NCI-H1092 treated with DMSO at 0.1 percent for 48 hours (cell line): ENCODE data around the gene C9orf72.
A peak's percentile ranks its signal among the peaks of the same experiment; 100 is the strongest.

Source experiments
- DNase-seq: peaks from one replicate; lab custom pipeline; 2025; lab: John Stamatoyannopoulos, UW

C9orf72 gene

DNA sequence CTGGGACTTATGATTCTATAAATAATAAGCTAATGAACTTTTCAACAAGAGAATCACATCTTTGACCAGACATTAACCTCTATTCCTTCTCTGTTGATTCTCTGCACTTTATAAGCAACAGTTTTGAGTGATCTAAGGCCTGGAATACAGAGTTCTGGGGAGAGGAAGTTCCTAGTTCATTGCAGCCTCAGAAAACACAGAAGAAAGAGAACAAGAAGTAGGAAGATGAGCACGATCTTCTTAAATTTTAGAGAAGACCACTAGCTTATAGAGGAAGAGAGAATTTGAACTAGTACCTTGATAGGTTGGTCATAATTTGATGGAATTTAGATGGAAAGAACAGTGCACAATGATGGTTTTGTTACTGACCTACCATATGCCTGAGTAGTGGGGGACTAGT is 8.5 kb upstream of the C9orf72 start:
- DNase-seq = no peak

- DNase-seq = peak; percentile 100
Observed at GRCh38 chr9:27573634-27574590, 631 bp upstream of the C9orf72 start.

DNA sequence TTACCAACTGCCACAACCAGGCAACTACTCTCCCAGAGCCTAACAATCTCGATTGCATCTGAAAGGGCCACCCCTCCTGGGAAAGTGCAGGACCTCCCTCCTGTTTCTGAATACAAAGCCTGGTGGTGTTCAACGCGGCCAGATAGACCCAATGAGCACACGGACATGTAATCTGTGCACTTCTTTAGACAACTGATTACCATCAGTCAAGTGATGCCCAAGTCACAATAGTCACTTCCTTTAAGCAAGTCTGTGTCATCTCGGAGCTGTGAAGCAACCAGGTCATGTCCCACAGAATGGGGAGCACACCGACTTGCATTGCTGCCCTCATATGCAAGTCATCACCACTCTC is 739 bp downstream of the C9orf72 start:
- DNase-seq = peak; percentile 74

GRCh38 chr9:27572061-27572460 is 1.2 kb downstream of the C9orf72 start:
- no peak for DNase-seq

- no peak for DNase-seq
Observed at GRCh38 chr9:27571011-27571410, 2.3 kb downstream of the C9orf72 start.

- DNase-seq = no peak
Observed at GRCh38 chr9:27569406-27569805, 3.9 kb downstream of the C9orf72 start.

DNA sequence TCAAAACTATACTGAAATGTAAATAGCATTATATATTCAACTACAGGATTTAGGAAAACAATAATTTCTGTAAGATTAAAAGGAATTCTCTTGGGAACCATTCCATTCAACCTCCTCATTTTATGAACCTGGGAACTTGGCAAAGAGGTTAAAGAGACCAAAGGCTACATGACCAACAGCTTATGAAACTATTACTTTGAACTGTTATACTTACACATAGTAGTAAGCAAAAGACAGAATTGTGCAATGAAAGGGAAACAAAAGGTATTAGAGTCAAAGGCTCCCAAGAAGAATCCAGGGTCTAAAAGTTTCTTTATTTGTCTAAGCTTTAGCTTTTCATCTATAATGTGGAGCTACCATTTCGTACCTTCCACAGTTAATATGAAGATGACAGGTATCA is 7.2 kb downstream of the C9orf72 start:
- no peak for DNase-seq

- DNase-seq = no peak
Observed at GRCh38 chr9:27565696-27566095, 7.6 kb downstream of the C9orf72 start.

GRCh38 chr9:27564670-27565069 is 8.6 kb downstream of the C9orf72 start:
- DNase-seq = no peak

DNA sequence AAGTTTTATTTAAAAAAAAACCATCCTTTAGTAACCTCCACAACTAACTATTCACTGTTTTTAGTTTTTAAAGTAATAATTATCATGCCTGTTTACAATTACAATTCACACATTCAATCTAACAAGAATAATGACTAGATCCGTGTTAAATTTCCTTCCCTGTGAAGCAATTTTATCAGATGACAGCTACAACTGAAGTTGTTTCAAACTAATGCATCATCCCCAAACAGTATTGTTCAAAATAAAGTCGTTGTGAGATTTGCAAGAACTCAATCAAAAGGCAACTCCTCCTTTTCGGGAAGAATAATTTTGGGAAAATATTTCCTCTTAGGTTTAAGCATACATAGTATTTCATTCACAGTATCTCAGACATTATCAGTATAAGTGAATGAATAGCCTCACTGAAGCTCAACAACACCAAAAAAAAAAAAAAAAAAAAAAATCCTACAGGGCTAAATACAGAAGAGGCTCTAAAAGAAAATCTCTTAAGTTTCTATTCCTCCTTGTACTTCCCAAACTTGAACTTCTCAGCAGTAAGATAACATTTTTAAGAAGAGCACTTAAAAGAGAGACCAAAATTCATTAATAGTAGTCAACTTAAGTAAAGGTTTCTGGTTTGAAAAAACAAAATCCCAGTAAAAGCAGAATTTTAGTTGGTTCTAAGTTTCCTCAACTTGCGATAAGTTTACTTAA is 9.4 kb downstream of the C9orf72 start:
- DNase-seq = no peak

DNA sequence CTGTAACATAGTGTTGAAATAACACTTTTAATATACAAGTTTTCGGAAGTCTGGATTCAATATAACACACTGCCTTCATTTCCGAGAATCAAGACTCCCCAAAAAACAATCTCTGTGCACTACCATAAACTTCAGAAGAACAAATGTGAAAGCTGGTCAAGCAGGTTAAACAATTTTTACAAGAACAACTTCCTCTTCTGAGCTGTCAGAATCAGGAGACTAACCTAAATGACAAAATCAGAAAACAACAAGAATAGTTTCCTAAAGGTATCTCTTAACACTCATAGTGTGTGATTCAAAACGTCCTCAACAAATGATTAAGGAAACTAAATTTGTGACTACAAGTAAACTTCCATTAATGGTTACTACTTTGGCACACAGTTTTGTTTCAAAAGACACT is 11.6 kb downstream of the C9orf72 start:
- no peak for DNase-seq

DNA sequence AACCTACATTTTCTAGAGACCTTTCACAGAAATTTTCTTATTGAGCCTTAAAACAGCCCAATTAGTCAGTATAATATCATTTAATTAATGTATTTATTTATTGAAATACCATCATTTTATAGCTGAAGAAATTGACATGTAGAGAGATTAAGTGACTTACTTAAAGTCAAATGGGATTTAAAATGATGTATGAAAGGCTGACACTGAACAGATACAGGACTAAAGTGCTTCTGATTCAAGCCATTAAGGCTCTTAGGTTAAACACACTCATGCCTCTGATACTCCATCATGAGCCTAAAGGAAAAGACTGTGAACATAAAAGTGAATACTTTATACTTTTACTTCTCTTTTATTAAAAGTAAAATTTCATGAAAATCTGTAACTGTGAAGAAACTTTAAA is 12.8 kb downstream of the C9orf72 start:
- DNase-seq = no peak

DNA sequence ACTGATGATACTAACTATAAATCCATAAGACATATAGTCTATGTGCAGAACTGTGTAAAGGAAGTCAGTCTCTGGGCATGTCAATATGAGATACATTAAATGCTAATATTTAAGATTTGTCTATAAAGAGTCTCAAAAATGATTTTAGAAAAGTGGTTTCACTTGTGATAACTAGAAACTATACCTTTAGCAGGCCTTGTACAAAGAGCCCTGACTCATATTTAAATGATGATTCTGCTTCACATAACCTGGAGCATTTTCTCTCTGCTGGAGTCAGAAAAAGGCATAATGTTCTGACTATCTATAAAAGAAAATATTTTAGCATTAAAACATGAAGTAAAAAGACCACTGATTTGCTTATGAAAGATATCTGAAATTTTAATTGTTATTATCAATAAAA is 15.0 kb downstream of the C9orf72 start:
- DNase-seq = no peak

GRCh38 chr9:27556470-27556869 is 16.8 kb downstream of the C9orf72 start:
- DNase-seq = no peak

GRCh38 chr9:27554712-27555111 is 18.6 kb downstream of the C9orf72 start:
- DNase-seq = no peak

DNA sequence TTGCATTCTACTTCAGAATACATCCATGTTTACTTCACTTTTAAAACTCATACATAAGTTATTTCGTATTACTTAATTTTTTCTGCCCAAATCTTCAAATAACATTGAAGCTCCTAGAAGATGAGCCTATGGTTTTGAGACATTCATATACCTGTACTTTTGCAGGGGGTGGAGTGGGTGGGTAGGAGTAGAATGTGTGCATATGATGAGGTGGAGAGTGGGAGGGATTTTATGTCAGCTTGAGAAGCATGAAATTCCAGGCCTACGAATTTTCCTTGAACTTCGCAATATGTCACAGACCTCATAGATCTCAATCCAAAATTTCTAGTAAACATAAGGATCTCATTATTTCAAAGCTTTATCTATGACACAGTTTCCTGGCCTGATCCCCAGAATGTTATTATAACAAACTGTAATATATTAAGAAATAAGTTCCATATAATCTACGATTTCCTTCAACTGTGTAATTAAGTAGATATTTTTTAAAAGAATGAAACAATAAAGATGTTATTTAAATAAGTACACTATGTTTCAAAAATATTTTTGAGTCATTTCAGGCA is 24.0 kb downstream of the C9orf72 start:
- no peak for DNase-seq

DNA sequence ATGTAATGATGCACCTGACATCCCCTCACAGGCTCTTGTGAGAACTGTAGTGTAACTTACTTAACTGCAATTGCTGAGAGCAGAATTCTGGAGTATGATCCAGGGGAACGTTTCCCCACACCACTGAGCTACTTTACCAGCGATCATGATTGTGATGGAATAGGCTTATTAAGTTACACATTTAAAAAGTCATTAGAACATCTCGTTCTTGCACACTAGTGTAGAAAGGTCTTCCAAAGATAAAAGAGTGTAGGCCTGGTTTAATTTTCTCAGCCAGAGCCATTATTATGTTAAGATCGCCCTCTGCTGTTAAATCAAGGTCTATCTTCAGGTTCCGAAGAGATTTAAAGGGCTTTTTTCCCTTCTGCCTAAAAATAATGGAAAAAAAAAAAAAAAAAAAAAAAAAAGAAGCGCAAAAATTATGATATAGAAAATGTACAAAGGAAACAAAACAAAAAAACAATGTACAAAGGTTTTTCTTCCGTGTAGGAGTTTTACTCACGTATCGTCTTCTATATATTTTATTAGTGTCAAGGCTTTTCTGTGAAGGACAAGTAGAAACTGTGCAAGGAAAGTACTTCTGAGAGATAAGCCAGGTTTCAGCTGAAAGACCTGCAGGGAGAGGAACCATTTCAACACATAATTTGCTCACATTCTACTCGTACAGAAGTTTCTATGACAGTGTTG is 25.1 kb downstream of the C9orf72 start:
- peak; percentile 32 for DNase-seq

DNA sequence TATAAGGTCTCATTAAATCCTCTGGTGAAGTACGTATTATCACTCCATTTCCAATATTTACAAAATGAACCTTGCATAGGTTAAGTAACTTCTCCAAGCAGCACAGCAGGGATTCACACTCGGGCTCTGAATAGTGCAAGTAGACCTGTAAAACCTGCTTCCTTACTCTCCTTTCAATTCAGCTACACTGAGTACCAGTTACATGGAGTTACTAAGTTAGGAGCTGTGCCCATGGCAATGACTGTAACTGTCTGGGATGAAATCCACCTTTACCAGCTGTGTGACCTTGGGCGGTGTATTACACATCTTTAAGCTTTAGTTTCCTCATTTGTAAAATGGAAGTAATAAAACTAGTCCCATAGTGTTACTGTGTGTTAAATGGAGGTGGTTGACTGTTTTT is 27.8 kb downstream of the C9orf72 start:
- no peak for DNase-seq

GRCh38 chr9:27542508-27542907 is 30.8 kb downstream of the C9orf72 start:
- DNase-seq = no peak

- DNase-seq = no peak
Observed at GRCh38 chr9:27541740-27542139, 31.5 kb downstream of the C9orf72 start.

- no peak for DNase-seq
Observed at GRCh38 chr9:27540502-27540901, 32.8 kb downstream of the C9orf72 start.
